Esophagus muscularis mucosa (tissue), 4 donors: Measurements from ENCODE around the gene DACT2. TPM values are rescaled to one million over a fixed set of nuclear protein-coding genes. Genes with fewer than 3 reads are reported as not detected.

ENCODE experiments used
- DNase-seq: peaks from one replicate; pipeline ENCODE4 v3.0.0-alpha.2; 2017; ENCODE audit errors: extremely low spot score
- H3K27ac ChIP-seq, 4 donors: fragments of 200-600 bp; sonication (generic); replicated peaks in 1 of 4; 1 replicate in 3 of 4; 2 replicates in 1 of 4; pipeline ENCODE4 v1.5.1; 2016 to 2019; ENCODE audit warnings: mild to moderate bottlenecking in 1 of 4
- H3K27me3 ChIP-seq, 4 donors: fragments of 200-600 bp; sonication (generic); one replicate each; pipeline versions ENCODE4 v1.5.1 to v1.6.0; 2016 to 2019
- H3K36me3 ChIP-seq, 4 donors: fragments of 200-600 bp; sonication (generic); one replicate each; pipeline ENCODE4 v1.5.1; 2016 to 2019
- H3K4me1 ChIP-seq, 4 donors: fragments of 200-600 bp; sonication (generic); one replicate each; pipeline ENCODE4 v1.5.1; 2016 to 2019
- H3K4me3 ChIP-seq, 4 donors: fragments of 200-600 bp; sonication (generic); 1 replicate in 2 of 4; 2 replicates in 2 of 4; pipeline ENCODE4 v1.5.1; 2016 to 2019; ENCODE audit warnings: mild to moderate bottlenecking in 4 of 4, moderate library complexity in 1 of 4
- H3K9me3 ChIP-seq, 4 donors: fragments of 200-600 bp; sonication (generic); 1 replicate in 3 of 4; 2 replicates in 1 of 4; pipeline ENCODE4 v1.5.1; 2016 to 2019
- CTCF ChIP-seq, 3 experiments: fragments of 200-600 bp in 2 of 3; fragments of 450-650 bp in 1 of 3; sonication (generic) in 2 of 3; IDR thresholded peaks; one replicate each; pipeline ENCODE4 v1.5.1; 2017 to 2019; ENCODE audit warnings: antibody characterized with exemption in 3 of 3, mild to moderate bottlenecking in 2 of 3, moderate library complexity in 1 of 3
- EP300 ChIP-seq: sonication (generic); formaldehyde crosslinking; IDR thresholded peaks from one replicate; pipeline ENCODE4 v1.6.1; 2017; ENCODE audit warnings: antibody characterized with exemption
- POLR2A ChIP-seq: fragments of 450-650 bp; IDR thresholded peaks from one replicate; pipeline ENCODE4 v1.6.1; 2017; ENCODE audit warnings: antibody characterized with exemption, moderate library complexity, mild to moderate bottlenecking, low read depth
- POLR2AphosphoS5 ChIP-seq, 2 donors: sonication (generic); formaldehyde crosslinking; IDR thresholded peaks; one replicate each; pipeline ENCODE4 v1.6.1; 2017; ENCODE audit warnings: antibody characterized with exemption in 2 of 2
- WGBS: methylation state at CpG from one replicate; pipeline ENCODE4 v1.1.5; 2018; 5-methylcytosine and 5-hydroxymethylcytosine counted together
- intact Hi-C: fragments of 100-400 bp; cut with DNase I; formaldehyde crosslinking; loops from one replicate; pipeline ENCODE4 v1.15.1; 2023
- total RNA-seq, 4 donors: library from RNA; depleted of rRNA; stranded (reverse); fragments of >200 nt; gene quantifications; one replicate each; pipeline versions ENCODE4 v1.1.0 to v1.2.1, GENCODE V29; 2016

The DACT2 gene
- total RNA-seq, 4 donors from 2014 or later: 0.83 to 2.5 (median 1.3) TPM

- intact Hi-C loops: no loop called here
- Histone ChIP-seq H3K27ac (no peak overlapping the region), H3K4me3 (no peak overlapping the region), H3K36me3 (no peaks in the 10 kb centered on the region), H3K4me1 (no peaks in the 10 kb centered on the region), H3K9me3 (no peaks in the 10 kb centered on the region), H3K27me3 (peaks cover 0 to 35% (median 0%) of the 10 kb centered on the region in 4 donors)
- no peak for DNase-seq
- TF ChIP-seq EP300 (no peak), POLR2AphosphoS5 (IDR thresholded peaks at IDR 0.05) (no peak), CTCF (IDR thresholded peaks at IDR 0.05) (no peak), POLR2A (no peak)
- 71% methylated on average over 14 of the region's 17 CpGs for WGBS
These were observed 23.1 kb upstream of the DACT2 start for GRCh38 chr6:168342636-168343035.

- Histone ChIP-seq H3K9me3 (no peaks in the 10 kb centered on the region), H3K36me3 (no peaks in the 10 kb centered on the region), H3K27ac (no peak overlapping the region), H3K4me1 (no peaks in the 10 kb centered on the region), H3K4me3 (no peak overlapping the region), H3K27me3 (peaks cover 0 to 29% (median 0%) of the 10 kb centered on the region in 4 donors)
- TF ChIP-seq CTCF (IDR thresholded peaks at IDR 0.05) (no peak), EP300 (no peak), POLR2AphosphoS5 (IDR thresholded peaks at IDR 0.05) (no peak), POLR2A (no peak)
- intact Hi-C loops: no loop called here
- 85% methylated on average over 8 of the region's 8 CpGs for WGBS
- no peak for DNase-seq
These were observed 21.8 kb upstream of the DACT2 start for GRCh38 chr6:168341280-168341900.

GRCh38 chr6:168340819-168341218 is 21.2 kb upstream of the DACT2 start:
- Histone ChIP-seq H3K27ac (no peak overlapping the region), H3K36me3 (no peaks in the 10 kb centered on the region), H3K27me3 (peaks cover 0 to 29% (median 0%) of the 10 kb centered on the region in 4 donors), H3K9me3 (no peaks in the 10 kb centered on the region), H3K4me3 (no peak overlapping the region), H3K4me1 (no peaks in the 10 kb centered on the region)
- WGBS: 98% methylated on average over 8 of the region's 10 CpGs
- no peak for TF ChIP-seq POLR2A
- TF ChIP-seq EP300: no peak
- no peak for TF ChIP-seq CTCF (IDR thresholded peaks at IDR 0.05)
- TF ChIP-seq POLR2AphosphoS5 (IDR thresholded peaks at IDR 0.05): no peak
- no peak for DNase-seq
- intact Hi-C loops: no loop called here

GRCh38 chr6:168338777-168339176 is 19.2 kb upstream of the DACT2 start:
- no peak for DNase-seq
- WGBS: 74% methylated on average over 7 of the region's 7 CpGs
- H3K36me3 ChIP-seq: no peaks in the 10 kb centered on the region
- no peak overlapping the region for H3K4me3 ChIP-seq
- no peaks in the 10 kb centered on the region for H3K9me3 ChIP-seq
- no peaks in the 10 kb centered on the region for H3K4me1 ChIP-seq
- H3K27me3 ChIP-seq: peaks cover 0 to 18% (median 0%) of the 10 kb centered on the region in 4 donors
- intact Hi-C loops: no loop called here
- no peak overlapping the region for H3K27ac ChIP-seq
- no peak for TF ChIP-seq POLR2AphosphoS5 (IDR thresholded peaks at IDR 0.05)
- no peak for TF ChIP-seq CTCF (IDR thresholded peaks at IDR 0.05)
- TF ChIP-seq POLR2A: no peak
- no peak for TF ChIP-seq EP300

GRCh38 chr6:168336967-168337366 is 17.4 kb upstream of the DACT2 start:
- H3K36me3 ChIP-seq: no peaks in the 10 kb centered on the region
- no peak overlapping the region for H3K4me3 ChIP-seq
- TF ChIP-seq EP300 (no peak), POLR2A (no peak), CTCF (IDR thresholded peaks at IDR 0.05) (no peak)
- H3K27me3 ChIP-seq: peaks cover 0 to 15% (median 0%) of the 10 kb centered on the region in 4 donors
- no peaks in the 10 kb centered on the region for H3K4me1 ChIP-seq
- H3K9me3 ChIP-seq: no peaks in the 10 kb centered on the region
- WGBS: 60% methylated on average over 4 of the region's 4 CpGs
- no peak for DNase-seq
- no peak overlapping the region for H3K27ac ChIP-seq
- intact Hi-C loops: no loop called here
